K562 (cell line): Measurements from ENCODE around the gene HSPA5. TPM values are rescaled to one million over a fixed set of nuclear protein-coding genes. Genes with fewer than 3 reads are reported as not detected.

Experiments used
- ARHGAP35 ChIP-seq: fragments of 450-650 bp; IDR thresholded peaks from 2 replicates; pipeline ENCODE4 v1.6.1; 2018; ENCODE audit not compliant: partially characterized antibody
- BRCA1 ChIP-seq, 2 experiments: fragments of 450-650 bp in 1 of 2; sonication (generic) in 1 of 2; formaldehyde crosslinking in 1 of 2; IDR thresholded peaks; 2 replicates each; pipeline versions ENCODE4 v1.5.0 to v1.6.1; 2017 to 2020; ENCODE audit warnings: mild to moderate bottlenecking in 1 of 2, missing genetic modification reagents in 1 of 2
- CCNT2 ChIP-seq: IDR thresholded peaks from 2 replicates; pipeline ENCODE4 v1.6.1; 2011; ENCODE audit warnings: borderline replicate concordance, low read depth, mild to moderate bottlenecking, moderate library complexity, mixed read lengths, low read length; ENCODE audit not compliant: insufficient read length; ENCODE audit errors: extremely low read depth
- CHCHD3 ChIP-seq: fragments of 250-450 bp; sonication (Bioruptor Pico); IDR thresholded peaks from 2 replicates; pipeline ENCODE4 v2.1.2; 2022; ENCODE audit warnings: mild to moderate bottlenecking
- CTBP1 ChIP-seq: fragments of 450-650 bp; IDR thresholded peaks from 2 replicates; pipeline ENCODE4 v1.6.1; 2016; ENCODE audit warnings: borderline replicate concordance
- ILK ChIP-seq: fragments of 450-650 bp; IDR thresholded peaks from 2 replicates; pipeline ENCODE4 v1.6.1; 2016; ENCODE audit warnings: missing genetic modification characterization, low read depth, mild to moderate bottlenecking, missing compliant biosample characterization, moderate library complexity, borderline replicate concordance
- KAT8 ChIP-seq: fragments of 450-650 bp; IDR thresholded peaks from 2 replicates; pipeline ENCODE4 v1.6.1; 2016; ENCODE audit warnings: low read depth, mild to moderate bottlenecking
- LCOR ChIP-seq: sonication (generic); formaldehyde crosslinking; IDR thresholded peaks from 2 replicates; pipeline ENCODE4 v1.8.0; 2022; ENCODE audit warnings: mild to moderate bottlenecking, missing genetic modification reagents
- MXI1 ChIP-seq: IDR thresholded peaks from 2 replicates; pipeline ENCODE4 v1.6.1; 2011; ENCODE audit warnings: low read depth, mild to moderate bottlenecking, improper control_type of control experiment, low read length
- NCOA4 ChIP-seq: fragments of 450-650 bp; IDR thresholded peaks from 2 replicates; pipeline ENCODE4 v1.6.1; 2018; ENCODE audit warnings: mild to moderate bottlenecking; ENCODE audit not compliant: partially characterized antibody
- NFIC ChIP-seq: fragments of 450-650 bp; IDR thresholded peaks from 2 replicates; pipeline ENCODE4 v1.6.1; 2017; ENCODE audit warnings: mild to moderate bottlenecking, inconsistent platforms
- PCBP2 ChIP-seq: fragments of 200-400 bp; formaldehyde crosslinking; IDR thresholded peaks from 2 replicates; pipeline ENCODE4 v1.6.1; 2018; ENCODE audit warnings: low read length, low read depth, mild to moderate bottlenecking, moderate library complexity; ENCODE audit not compliant: poor library complexity, severe bottlenecking
- TAF15 ChIP-seq: fragments of 200-400 bp; formaldehyde crosslinking; IDR thresholded peaks from 2 replicates; pipeline ENCODE4 v1.6.1; 2017; ENCODE audit warnings: mild to moderate bottlenecking, low read depth, low read length, moderate library complexity
- ZNF41 ChIP-seq: fragments of 250-450 bp; sonication (Bioruptor Pico); conservative IDR thresholded peaks from 2 replicates; pipeline ENCODE4 v1.4.0; 2020; ENCODE audit warnings: mild to moderate bottlenecking
- polyA plus RNA-seq, 8 experiments: library from polyadenylated mRNA; depleted of rRNA in 4 of 8; stranded (reverse) in 5 of 8; unstranded in 3 of 8; fragments of >200 nt; fragmentation: Nextera tagmentation in 2 of 8; fragmentation: Illumina TruSeq in 1 of 8; extraction: Ambion mirVana in 2 of 8; extraction: Trizol in 1 of 8; gene quantifications; 2 replicates each; pipeline versions ENCODE4 v1.2.1 to v1.2.3, GENCODE V29; 2011 to 2014; ENCODE audit warnings: inconsistent platforms in 1 of 8, missing spikeins in 1 of 8
- total RNA-seq, 7 experiments: library from RNA; depleted of rRNA in 6 of 7; stranded (reverse); fragments of >200 nt in 6 of 7; fragmentation: Illumina TruSeq in 2 of 7; extraction: Trizol in 2 of 7; gene quantifications; 2 replicates each; pipeline versions ENCODE4 v1.2.1 to v1.2.3, GENCODE V29; 2011 to 2021; ENCODE audit warnings: low replicate concordance in 1 of 7
- TF ChIP-seq, protein P1 (sequence below): fragments of 450-650 bp; conservative IDR thresholded peaks from 2 replicates; pipeline ENCODE4 v1.6.1; 2016; ENCODE audit warnings: missing genetic modification characterization, low read depth, mild to moderate bottlenecking, missing compliant biosample characterization, moderate library complexity
- TF ChIP-seq, protein P2 (sequence below), 3 experiments: fragments of 200-800 bp in 1 of 3; fragments of 250-450 bp in 1 of 3; fragments of 450-650 bp in 1 of 3; sonication (Bioruptor Pico) in 1 of 3; sonication (Bioruptor generic) in 1 of 3; formaldehyde crosslinking in 1 of 3; IDR thresholded peaks; 2 replicates each; pipeline versions ENCODE4 v1.6.1 to v1.8.0; 2016 to 2022; ENCODE audit warnings: mild to moderate bottlenecking in 2 of 3, missing genetic modification characterization in 2 of 3, missing compliant biosample characterization in 1 of 3, moderate library complexity in 1 of 3
- TF ChIP-seq, protein P3 (sequence below), 2 experiments: fragments of 450-650 bp; IDR thresholded peaks; 2 replicates each; pipeline ENCODE4 v1.6.1; 2018; ENCODE audit warnings: mild to moderate bottlenecking in 2 of 2, low read depth in 1 of 2; ENCODE audit not compliant: partially characterized antibody in 2 of 2

The HSPA5 gene
- total and polyA plus RNA-seq, 9 of the 15 experiments (the other 6 are each of a cell fraction or from before 2014, with no cell fraction given): 48.0 to 265 (median 113) TPM

DNA sequence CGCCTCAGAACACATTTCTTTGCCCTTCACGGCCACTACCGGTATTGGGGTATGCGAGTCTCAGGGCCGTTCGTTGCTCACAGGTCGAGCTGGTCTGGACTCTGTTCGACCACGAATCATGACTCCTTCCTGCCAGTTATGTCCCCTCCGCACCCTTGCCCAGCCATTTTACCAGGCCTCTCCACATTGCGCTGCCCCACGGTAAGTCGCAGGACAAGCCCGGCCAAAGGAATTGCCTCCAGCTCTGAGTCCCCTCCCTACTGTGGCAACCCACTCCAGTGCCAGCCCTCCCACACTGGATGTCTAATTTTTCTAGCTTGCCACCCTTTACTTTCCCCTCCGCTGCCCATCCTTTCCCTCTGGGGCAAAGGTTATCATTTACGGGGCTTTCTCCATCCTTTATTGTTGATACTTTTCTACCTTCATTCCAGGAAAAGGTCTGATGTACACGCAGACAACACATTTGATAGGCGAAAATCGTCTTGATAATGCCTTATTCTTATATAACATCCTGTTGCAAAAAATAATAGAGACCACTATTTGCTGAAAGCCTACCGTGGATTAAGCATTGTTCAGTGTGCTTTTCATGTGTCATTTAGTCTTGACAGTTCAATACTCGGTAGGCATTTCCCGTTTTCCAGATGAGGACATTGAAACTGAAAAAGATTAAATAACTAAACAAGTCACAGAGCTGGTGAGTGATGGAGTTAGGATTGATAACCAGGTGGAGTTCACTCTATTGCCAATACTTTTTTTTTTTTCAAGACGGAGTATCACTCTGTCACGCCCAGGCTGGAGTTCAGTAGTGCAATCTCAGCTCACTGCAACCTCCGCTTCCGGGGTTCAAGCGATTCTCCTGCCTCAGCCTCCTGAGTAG, 958 bp upstream of the HSPA5 start (continued):
- TF ChIP-seq TAF15: no peak
- no peak for TF ChIP-seq CHCHD3 (CRISPR knock-in tag)
- TF ChIP-seq ZNF41 (CRISPR knock-in tag): peak; percentile 51
- TF ChIP-seq, protein P1, sequence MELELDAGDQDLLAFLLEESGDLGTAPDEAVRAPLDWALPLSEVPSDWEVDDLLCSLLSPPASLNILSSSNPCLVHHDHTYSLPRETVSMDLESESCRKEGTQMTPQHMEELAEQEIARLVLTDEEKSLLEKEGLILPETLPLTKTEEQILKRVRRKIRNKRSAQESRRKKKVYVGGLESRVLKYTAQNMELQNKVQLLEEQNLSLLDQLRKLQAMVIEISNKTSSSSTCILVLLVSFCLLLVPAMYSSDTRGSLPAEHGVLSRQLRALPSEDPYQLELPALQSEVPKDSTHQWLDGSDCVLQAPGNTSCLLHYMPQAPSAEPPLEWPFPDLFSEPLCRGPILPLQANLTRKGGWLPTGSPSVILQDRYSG: no peak
- TF ChIP-seq CCNT2: no peak
- TF ChIP-seq PCBP2: no peak
- TF ChIP-seq ILK: no peak; the same call in 1 of the 2 replicates
- no peak for TF ChIP-seq BRCA1 (IDR thresholded peaks at IDR 0.05)
- TF ChIP-seq BRCA1 (CRISPR knock-in tag; IDR thresholded peaks at IDR 0.05): no peak
- TF ChIP-seq NFIC: no peak
- no peak for TF ChIP-seq MXI1
- no peak for TF ChIP-seq CTBP1
- no peak for TF ChIP-seq LCOR
- no peak for TF ChIP-seq ARHGAP35
- TF ChIP-seq, protein P2, sequence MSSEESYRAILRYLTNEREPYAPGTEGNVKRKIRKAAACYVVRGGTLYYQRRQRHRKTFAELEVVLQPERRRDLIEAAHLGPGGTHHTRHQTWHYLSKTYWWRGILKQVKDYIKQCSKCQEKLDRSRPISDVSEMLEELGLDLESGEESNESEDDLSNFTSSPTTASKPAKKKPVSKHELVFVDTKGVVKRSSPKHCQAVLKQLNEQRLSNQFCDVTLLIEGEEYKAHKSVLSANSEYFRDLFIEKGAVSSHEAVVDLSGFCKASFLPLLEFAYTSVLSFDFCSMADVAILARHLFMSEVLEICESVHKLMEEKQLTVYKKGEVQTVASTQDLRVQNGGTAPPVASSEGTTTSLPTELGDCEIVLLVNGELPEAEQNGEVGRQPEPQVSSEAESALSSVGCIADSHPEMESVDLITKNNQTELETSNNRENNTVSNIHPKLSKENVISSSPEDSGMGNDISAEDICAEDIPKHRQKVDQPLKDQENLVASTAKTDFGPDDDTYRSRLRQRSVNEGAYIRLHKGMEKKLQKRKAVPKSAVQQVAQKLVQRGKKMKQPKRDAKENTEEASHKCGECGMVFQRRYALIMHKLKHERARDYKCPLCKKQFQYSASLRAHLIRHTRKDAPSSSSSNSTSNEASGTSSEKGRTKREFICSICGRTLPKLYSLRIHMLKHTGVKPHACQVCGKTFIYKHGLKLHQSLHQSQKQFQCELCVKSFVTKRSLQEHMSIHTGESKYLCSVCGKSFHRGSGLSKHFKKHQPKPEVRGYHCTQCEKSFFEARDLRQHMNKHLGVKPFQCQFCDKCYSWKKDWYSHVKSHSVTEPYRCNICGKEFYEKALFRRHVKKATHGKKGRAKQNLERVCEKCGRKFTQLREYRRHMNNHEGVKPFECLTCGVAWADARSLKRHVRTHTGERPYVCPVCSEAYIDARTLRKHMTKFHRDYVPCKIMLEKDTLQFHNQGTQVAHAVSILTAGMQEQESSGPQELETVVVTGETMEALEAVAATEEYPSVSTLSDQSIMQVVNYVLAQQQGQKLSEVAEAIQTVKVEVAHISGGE (CRISPR knock-in tag; IDR thresholded peaks at IDR 0.05): 0 out of 6 replicates have a peak, but pooled peaks of 1 of the 3 experiments have one; percentile 18
- TF ChIP-seq, protein P3, sequence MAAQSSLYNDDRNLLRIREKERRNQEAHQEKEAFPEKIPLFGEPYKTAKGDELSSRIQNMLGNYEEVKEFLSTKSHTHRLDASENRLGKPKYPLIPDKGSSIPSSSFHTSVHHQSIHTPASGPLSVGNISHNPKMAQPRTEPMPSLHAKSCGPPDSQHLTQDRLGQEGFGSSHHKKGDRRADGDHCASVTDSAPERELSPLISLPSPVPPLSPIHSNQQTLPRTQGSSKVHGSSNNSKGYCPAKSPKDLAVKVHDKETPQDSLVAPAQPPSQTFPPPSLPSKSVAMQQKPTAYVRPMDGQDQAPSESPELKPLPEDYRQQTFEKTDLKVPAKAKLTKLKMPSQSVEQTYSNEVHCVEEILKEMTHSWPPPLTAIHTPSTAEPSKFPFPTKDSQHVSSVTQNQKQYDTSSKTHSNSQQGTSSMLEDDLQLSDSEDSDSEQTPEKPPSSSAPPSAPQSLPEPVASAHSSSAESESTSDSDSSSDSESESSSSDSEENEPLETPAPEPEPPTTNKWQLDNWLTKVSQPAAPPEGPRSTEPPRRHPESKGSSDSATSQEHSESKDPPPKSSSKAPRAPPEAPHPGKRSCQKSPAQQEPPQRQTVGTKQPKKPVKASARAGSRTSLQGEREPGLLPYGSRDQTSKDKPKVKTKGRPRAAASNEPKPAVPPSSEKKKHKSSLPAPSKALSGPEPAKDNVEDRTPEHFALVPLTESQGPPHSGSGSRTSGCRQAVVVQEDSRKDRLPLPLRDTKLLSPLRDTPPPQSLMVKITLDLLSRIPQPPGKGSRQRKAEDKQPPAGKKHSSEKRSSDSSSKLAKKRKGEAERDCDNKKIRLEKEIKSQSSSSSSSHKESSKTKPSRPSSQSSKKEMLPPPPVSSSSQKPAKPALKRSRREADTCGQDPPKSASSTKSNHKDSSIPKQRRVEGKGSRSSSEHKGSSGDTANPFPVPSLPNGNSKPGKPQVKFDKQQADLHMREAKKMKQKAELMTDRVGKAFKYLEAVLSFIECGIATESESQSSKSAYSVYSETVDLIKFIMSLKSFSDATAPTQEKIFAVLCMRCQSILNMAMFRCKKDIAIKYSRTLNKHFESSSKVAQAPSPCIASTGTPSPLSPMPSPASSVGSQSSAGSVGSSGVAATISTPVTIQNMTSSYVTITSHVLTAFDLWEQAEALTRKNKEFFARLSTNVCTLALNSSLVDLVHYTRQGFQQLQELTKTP (IDR thresholded peaks at IDR 0.05; ENCODE audit: low read depth in 1 of 2, partially characterized antibody in 2 of 2): no peak
- no peak for TF ChIP-seq NCOA4
- no peak for TF ChIP-seq KAT8
